GM23338 (cell line): ENCODE results near the gene OR9Q2.

Experiments used
- CREB1 ChIP-seq: fragments of 250-450 bp; sonication (Bioruptor Pico); IDR thresholded peaks from 2 replicates; pipeline ENCODE4 v1.5.0; 2020; ENCODE audit warnings: low read depth, mild to moderate bottlenecking, moderate library complexity
- CTCF ChIP-seq, 2 experiments: fragments of 200-600 bp in 1 of 2; sonication (generic) in 1 of 2; conservative IDR thresholded peaks; 2 replicates each; pipeline versions ENCODE4 v1.5.1 to v1.6.1; 2016 to 2017; ENCODE audit warnings: antibody characterized with exemption in 2 of 2, low read depth in 2 of 2, mild to moderate bottlenecking in 2 of 2, moderate library complexity in 1 of 2
- EZH2 ChIP-seq: fragments of 200-600 bp; sonication (generic); IDR thresholded peaks from one replicate; pipeline ENCODE4 v1.8.0; 2017; ENCODE audit warnings: antibody characterized with exemption, mild to moderate bottlenecking, low read depth; ENCODE audit not compliant: unreplicated experiment
- EZH2phosphoT487 ChIP-seq: fragments of 200-600 bp; sonication (generic); IDR thresholded peaks from one replicate; pipeline ENCODE4 v1.8.1; 2018; ENCODE audit warnings: antibody characterized with exemption; ENCODE audit not compliant: unreplicated experiment
- JUNB ChIP-seq: IDR thresholded peaks from one replicate; pipeline ENCODE4 v1.6.1; 2016; ENCODE audit warnings: antibody characterized with exemption; ENCODE audit not compliant: unreplicated experiment
- NANOG ChIP-seq: IDR thresholded peaks from 2 replicates; pipeline ENCODE4 v1.6.1; 2016; ENCODE audit warnings: antibody characterized with exemption, borderline replicate concordance
- POLR2AphosphoS5 ChIP-seq: IDR thresholded peaks from 2 replicates; pipeline ENCODE4 v1.6.1; 2016; ENCODE audit warnings: antibody characterized with exemption, low read depth
- REST ChIP-seq: IDR thresholded peaks from one replicate; pipeline ENCODE4 v1.6.1; 2018; ENCODE audit warnings: antibody characterized with exemption; ENCODE audit not compliant: unreplicated experiment
- STAT1 ChIP-seq: IDR thresholded peaks from one replicate; pipeline ENCODE4 v1.6.1; 2016; ENCODE audit warnings: antibody characterized with exemption; ENCODE audit not compliant: unreplicated experiment
- ZNF114 ChIP-seq: fragments of 250-450 bp; sonication (Bioruptor Pico); IDR thresholded peaks from 2 replicates; pipeline ENCODE4 v1.5.0; 2020; ENCODE audit warnings: mild to moderate bottlenecking, moderate library complexity
- ZNF331 ChIP-seq: fragments of 250-450 bp; sonication (Bioruptor Pico); IDR thresholded peaks from 2 replicates; pipeline ENCODE4 v1.5.0; 2020; ENCODE audit warnings: low read depth, mild to moderate bottlenecking, moderate library complexity
- TF ChIP-seq, protein P1 (sequence below): IDR thresholded peaks from 2 replicates; pipeline ENCODE4 v1.6.1; 2016; ENCODE audit warnings: antibody characterized with exemption

GRCh38 chr11:58179648-58180047 lies 9.2 kb upstream of the OR9Q2 start:
- TF ChIP-seq CTCF (conservative IDR thresholded peaks at IDR 0.05; ENCODE audit: low read depth in 2 of 2) = no peak
- TF ChIP-seq EZH2 = no peak
- no peak for TF ChIP-seq EZH2phosphoT487
- TF ChIP-seq ZNF114 (CRISPR knock-in tag) = no peak
- TF ChIP-seq POLR2AphosphoS5 = no peak
- TF ChIP-seq ZNF331 = no peak
- no peak for TF ChIP-seq STAT1
- no peak for TF ChIP-seq REST
- no peak for TF ChIP-seq CREB1
- TF ChIP-seq, protein P1, sequence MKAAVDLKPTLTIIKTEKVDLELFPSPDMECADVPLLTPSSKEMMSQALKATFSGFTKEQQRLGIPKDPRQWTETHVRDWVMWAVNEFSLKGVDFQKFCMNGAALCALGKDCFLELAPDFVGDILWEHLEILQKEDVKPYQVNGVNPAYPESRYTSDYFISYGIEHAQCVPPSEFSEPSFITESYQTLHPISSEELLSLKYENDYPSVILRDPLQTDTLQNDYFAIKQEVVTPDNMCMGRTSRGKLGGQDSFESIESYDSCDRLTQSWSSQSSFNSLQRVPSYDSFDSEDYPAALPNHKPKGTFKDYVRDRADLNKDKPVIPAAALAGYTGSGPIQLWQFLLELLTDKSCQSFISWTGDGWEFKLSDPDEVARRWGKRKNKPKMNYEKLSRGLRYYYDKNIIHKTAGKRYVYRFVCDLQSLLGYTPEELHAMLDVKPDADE = no peak
- TF ChIP-seq JUNB = no peak
- no peak for TF ChIP-seq NANOG
